PC-9 (cell line): ENCODE measurements around the gene NKAPD1. TPM values are rescaled to one million over a fixed set of nuclear protein-coding genes. Genes with fewer than 3 reads are reported as not detected.

Experiments used
- BruUV-seq: library from RNA; stranded (reverse); fragments of 400-500 nt; replicated peaks from 2 replicates; lab custom pipeline; 2021; lab: Mats Ljungman, UMichigan
- CTCF ChIA-PET: fragments of 300-600 bp; sonication (Branson Sonifier 250); formaldehyde crosslinking; loops from one replicate; lab custom pipeline; 2022; ENCODE audit warnings: antibody characterized with exemption; lab: Charles Lee
- POLR2A ChIA-PET: fragments of 300-600 bp; sonication (Branson Sonifier 250); formaldehyde crosslinking; loops from one replicate; lab custom pipeline; 2022; ENCODE audit warnings: antibody characterized with exemption; ENCODE audit not compliant: unreplicated experiment; lab: Charles Lee
- DNase-seq, 2 experiments: peaks; one replicate each; pipeline versions ENCODE4 v3.0.0 to v3.0.0-alpha.2; 2015 to 2022; ENCODE audit warnings: mixed read lengths in 1 of 2
- H2AFZ ChIP-seq: fragments of 200-600 bp; sonication (generic); 2 replicates; pipeline ENCODE4 v1.8.1; 2017; ENCODE audit warnings: antibody characterized with exemption
- H3F3A ChIP-seq: fragments of 200-600 bp; sonication (generic); 2 replicates; pipeline ENCODE4 v1.8.1; 2017; ENCODE audit warnings: antibody characterized with exemption, mild to moderate bottlenecking, low read depth; ENCODE audit not compliant: insufficient read depth
- H3K27ac ChIP-seq: fragments of 200-600 bp; sonication (generic); 2 replicates; pipeline ENCODE4 v1.6.1; 2016; ENCODE audit warnings: mixed run types
- H3K27me3 ChIP-seq: fragments of 200-600 bp; sonication (generic); 2 replicates; pipeline ENCODE4 v1.6.1; 2016; ENCODE audit warnings: low read depth, mixed run types; ENCODE audit not compliant: insufficient read depth
- H3K36me3 ChIP-seq: fragments of 200-600 bp; sonication (generic); 2 replicates; pipeline ENCODE4 v1.6.1; 2016; ENCODE audit warnings: low read depth, mixed run types
- H3K4me1 ChIP-seq: fragments of 200-600 bp; sonication (generic); replicated peaks from 2 replicates; pipeline ENCODE4 v1.6.1; 2016; ENCODE audit warnings: mixed run types; ENCODE audit not compliant: insufficient read depth
- H3K4me2 ChIP-seq: fragments of 200-600 bp; sonication (generic); 2 replicates; pipeline ENCODE4 v1.6.1; 2017; ENCODE audit warnings: mixed run types
- H3K4me3 ChIP-seq: fragments of 200-600 bp; sonication (generic); 2 replicates; pipeline ENCODE4 v1.6.1; 2016; ENCODE audit warnings: mixed run types
- H3K79me2 ChIP-seq: fragments of 200-600 bp; sonication (generic); 2 replicates; pipeline ENCODE4 v1.6.1; 2017; ENCODE audit warnings: low read depth, mixed run types
- H3K9me2 ChIP-seq: fragments of 200-600 bp; sonication (generic); 2 replicates; pipeline ENCODE4 v1.8.1; 2017; ENCODE audit warnings: mild to moderate bottlenecking; ENCODE audit not compliant: insufficient read depth
- H3K9me3 ChIP-seq: fragments of 200-600 bp; sonication (generic); 2 replicates; pipeline ENCODE4 v1.8.1; 2016; ENCODE audit warnings: low read depth; ENCODE audit not compliant: insufficient read depth
- H4K20me1 ChIP-seq: fragments of 200-600 bp; sonication (generic); 2 replicates; pipeline ENCODE4 v1.8.1; 2017; ENCODE audit not compliant: insufficient read depth
- CTCF ChIP-seq: fragments of 200-600 bp; sonication (generic); conservative IDR thresholded peaks from 2 replicates; pipeline ENCODE4 v1.6.1; 2017; ENCODE audit warnings: mixed run types, antibody characterized with exemption, mild to moderate bottlenecking, moderate library complexity
- EZH2 ChIP-seq: fragments of 200-600 bp; sonication (generic); IDR thresholded peaks from 2 replicates; pipeline ENCODE4 v1.8.0; 2017; ENCODE audit warnings: antibody characterized with exemption, low read depth
- intact Hi-C: fragments of 100-400 bp; cut with micrococcal nuclease; formaldehyde crosslinking; loops from one replicate; pipeline ENCODE4 v1.10.0; 2022; ENCODE audit not compliant: unreplicated experiment
- total RNA-seq: library from RNA; stranded (reverse); gene quantifications from 2 replicates; pipeline ENCODE4 v1.2.3, GENCODE V29; 2021

Gene NKAPD1
- total RNA-seq, 1 experiment from 2014 or later = 16.5 TPM

GRCh38 chr11:112128483-112129121, 54.5 kb downstream of the NKAPD1 start:
- POLR2A ChIA-PET = interaction anchor here (0.5 kb wide), 1 partner anchor 31 kb away, joined by 5 read pairs; no protein-coding TSS in a partner anchor
- Histone ChIP-seq H3K36me3 (no peaks in the 10 kb centered on the region), H3K27ac (peak overlapping the region; percentile 25; the same call in 1 of the 2 replicates), H3K4me1 (peaks cover 24% of the 10 kb centered on the region), H3K79me2 (no peaks in the 10 kb centered on the region), H3F3A (peaks cover 27% of the 10 kb centered on the region), H3K4me2 (peak overlapping the region; percentile 4; the same call in 1 of the 2 replicates), H4K20me1 (no peaks in the 10 kb centered on the region), H3K9me2 (no peaks in the 10 kb centered on the region), H3K4me3 (no peak overlapping the region), H3K9me3 (no peaks in the 10 kb centered on the region), H2AFZ (no peak overlapping the region), H3K27me3 (no peaks in the 10 kb centered on the region)
- BruUV-seq = no TSS peak
- DNase-seq = peak; percentile 81 to 91
- intact Hi-C loops = loop anchor here (1.0 kb wide), 1 partner anchor 29 kb away; no protein-coding TSS in a partner anchor
- CTCF ChIA-PET = no interaction called here
- TF ChIP-seq CTCF = no peak
- TF ChIP-seq EZH2 = no peak

DNA sequence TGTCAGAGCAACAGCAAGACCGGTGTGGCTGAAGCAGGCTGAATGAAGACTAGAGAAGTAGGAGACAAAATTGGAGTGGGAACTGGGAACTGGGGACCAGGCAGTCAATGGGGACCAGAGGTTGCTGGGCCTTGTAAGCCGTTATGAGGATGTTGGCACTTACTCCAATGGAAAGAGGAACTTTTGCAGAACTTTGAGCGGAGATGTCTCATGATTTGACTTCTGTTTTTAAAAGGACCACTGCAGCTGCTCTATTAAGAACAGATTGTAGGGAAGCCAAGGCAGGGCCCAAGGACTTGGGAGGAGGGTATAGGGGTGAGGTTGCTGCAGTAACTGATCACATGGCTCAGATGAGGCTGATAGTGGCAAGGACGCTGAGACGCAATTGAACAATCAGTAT, 55.6 kb downstream of the NKAPD1 start:
- Histone ChIP-seq H3K9me2 (no peaks in the 10 kb centered on the region), H3K4me3 (no peak overlapping the region), H3K4me1 (peaks cover 24% of the 10 kb centered on the region), H3K36me3 (no peaks in the 10 kb centered on the region), H3K27me3 (no peaks in the 10 kb centered on the region), H4K20me1 (no peaks in the 10 kb centered on the region), H3K79me2 (no peaks in the 10 kb centered on the region), H2AFZ (no peak overlapping the region), H3F3A (peaks cover 27% of the 10 kb centered on the region), H3K27ac (no peak overlapping the region), H3K4me2 (no peak overlapping the region), H3K9me3 (no peaks in the 10 kb centered on the region)
- TF ChIP-seq EZH2 = no peak
- TF ChIP-seq CTCF = no peak
- POLR2A ChIA-PET = no interaction called here
- no peak for DNase-seq
- CTCF ChIA-PET = no interaction called here
- no TSS peak for BruUV-seq
- intact Hi-C loops = no loop called here

DNA sequence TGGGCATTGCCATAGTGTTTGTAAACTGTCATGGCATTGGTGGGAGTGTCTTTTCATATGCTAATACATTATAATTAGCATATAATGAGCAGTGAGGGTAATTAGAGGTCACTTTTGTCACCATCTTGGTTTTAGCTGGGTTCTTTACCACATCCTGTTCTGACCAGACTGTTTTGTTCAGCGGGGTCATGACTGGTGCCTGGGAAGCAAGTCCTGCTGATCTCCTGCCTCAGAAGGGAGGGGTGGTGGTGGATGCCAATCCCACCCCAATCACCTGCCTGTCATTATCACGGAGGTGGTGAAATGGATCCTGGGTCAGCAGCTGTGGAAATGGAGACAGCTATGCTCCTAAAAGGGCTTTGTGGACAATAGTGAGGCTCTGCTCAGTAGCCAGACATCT, 58.6 kb downstream of the NKAPD1 start:
- no peaks in the 10 kb centered on the region for H3K9me3 ChIP-seq
- H4K20me1 ChIP-seq = no peaks in the 10 kb centered on the region
- H3K27ac ChIP-seq = no peak overlapping the region
- no TSS peak for BruUV-seq
- no peaks in the 10 kb centered on the region for H3K9me2 ChIP-seq
- no peaks in the 10 kb centered on the region for H3K79me2 ChIP-seq
- H2AFZ ChIP-seq = no peak overlapping the region
- no peak for TF ChIP-seq CTCF
- no peak for TF ChIP-seq EZH2
- H3K4me3 ChIP-seq = no peak overlapping the region
- CTCF ChIA-PET = no interaction called here
- intact Hi-C loops = no loop called here
- no peak overlapping the region for H3K4me2 ChIP-seq
- H3K36me3 ChIP-seq = no peaks in the 10 kb centered on the region
- peaks cover 24% of the 10 kb centered on the region for H3K4me1 ChIP-seq
- POLR2A ChIA-PET = no interaction called here
- no peak for DNase-seq
- peaks cover 26% of the 10 kb centered on the region; the same call in 1 of the 2 replicates for H3F3A ChIP-seq
- H3K27me3 ChIP-seq = no peaks in the 10 kb centered on the region
